HEK293 (cell line): ENCODE data around the gene SYNPR.

Experiments
- BCL6B ChIP-seq: fragments of 450-650 bp; formaldehyde crosslinking; IDR thresholded peaks from 2 replicates; pipeline ENCODE4 v1.5.1; 2017; ENCODE audit warnings: missing biosample characterization, missing genetic modification characterization
- EGR2 ChIP-seq: fragments of 450-650 bp; formaldehyde crosslinking; IDR thresholded peaks from 2 replicates; pipeline ENCODE4 v1.5.1; 2016; ENCODE audit warnings: low read depth, missing biosample characterization, missing genetic modification characterization
- FEZF1 ChIP-seq: fragments of 450-650 bp; formaldehyde crosslinking; IDR thresholded peaks from 2 replicates; pipeline ENCODE4 v1.5.1; 2016; ENCODE audit warnings: missing biosample characterization, missing genetic modification characterization
- IKZF3 ChIP-seq: fragments of 450-650 bp; IDR thresholded peaks from 2 replicates; pipeline ENCODE4 v1.5.0; 2018; ENCODE audit warnings: missing biosample characterization, mild to moderate bottlenecking, missing genetic modification characterization, moderate library complexity
- KLF10 ChIP-seq: fragments of 450-650 bp; IDR thresholded peaks from 2 replicates; pipeline ENCODE4 v1.5.1; 2018; ENCODE audit warnings: missing biosample characterization, mild to moderate bottlenecking, missing genetic modification characterization
- MEIS1 ChIP-seq: sonication (generic); formaldehyde crosslinking; IDR thresholded peaks from 2 replicates; pipeline ENCODE4 v1.8.1; 2022; ENCODE audit warnings: missing genetic modification reagents, mild to moderate bottlenecking, borderline replicate concordance
- OSR2 ChIP-seq: fragments of 450-650 bp; formaldehyde crosslinking; IDR thresholded peaks from 2 replicates; pipeline ENCODE4 v1.5.1; 2016; ENCODE audit warnings: missing biosample characterization, missing genetic modification characterization
- OVOL3 ChIP-seq: fragments of 450-650 bp; formaldehyde crosslinking; IDR thresholded peaks from 2 replicates; pipeline ENCODE4 v1.5.1; 2016; ENCODE audit warnings: missing biosample characterization, missing genetic modification characterization
- PBX3 ChIP-seq: sonication (generic); formaldehyde crosslinking; IDR thresholded peaks from 2 replicates; pipeline ENCODE4 v1.8.1; 2022; ENCODE audit warnings: mild to moderate bottlenecking, moderate library complexity, missing genetic modification reagents
- SP2 ChIP-seq: fragments of 450-650 bp; formaldehyde crosslinking; IDR thresholded peaks from 2 replicates; pipeline ENCODE4 v1.5.1; 2016; ENCODE audit warnings: missing biosample characterization, missing genetic modification characterization
- SP3 ChIP-seq: fragments of 450-650 bp; formaldehyde crosslinking; IDR thresholded peaks from 2 replicates; pipeline ENCODE4 v1.5.1; 2016; ENCODE audit warnings: missing biosample characterization, missing genetic modification characterization
- ZBTB17 ChIP-seq: fragments of 450-650 bp; formaldehyde crosslinking; IDR thresholded peaks from 2 replicates; pipeline ENCODE4 v1.5.1; 2016; ENCODE audit warnings: missing biosample characterization, missing genetic modification characterization
- ZBTB20 ChIP-seq: fragments of 450-650 bp; formaldehyde crosslinking; IDR thresholded peaks from 2 replicates; pipeline ENCODE4 v1.5.1; 2016; ENCODE audit warnings: missing biosample characterization, missing genetic modification characterization
- ZBTB44 ChIP-seq: fragments of 450-650 bp; IDR thresholded peaks from 2 replicates; pipeline ENCODE4 v1.5.1; 2018; ENCODE audit warnings: missing biosample characterization, mild to moderate bottlenecking, missing genetic modification characterization
- ZNF114 ChIP-seq: fragments of 450-650 bp; formaldehyde crosslinking; IDR thresholded peaks from 2 replicates; pipeline ENCODE4 v1.5.0; 2017; ENCODE audit warnings: missing biosample characterization, missing genetic modification characterization
- ZNF24 ChIP-seq: fragments of 450-650 bp; formaldehyde crosslinking; IDR thresholded peaks from 2 replicates; pipeline ENCODE4 v1.5.1; 2016; ENCODE audit warnings: missing biosample characterization, missing genetic modification characterization
- ZNF266 ChIP-seq: fragments of 450-650 bp; formaldehyde crosslinking; IDR thresholded peaks from 2 replicates; pipeline ENCODE4 v1.5.1; 2016; ENCODE audit warnings: missing biosample characterization, missing genetic modification characterization, low read depth
- ZNF280C ChIP-seq: fragments of 450-650 bp; formaldehyde crosslinking; IDR thresholded peaks from 2 replicates; pipeline ENCODE4 v1.5.1; 2016; ENCODE audit warnings: missing biosample characterization, missing genetic modification characterization
- ZNF366 ChIP-seq: fragments of 450-650 bp; formaldehyde crosslinking; conservative IDR thresholded peaks from 2 replicates; pipeline ENCODE4 v1.5.1; 2016; ENCODE audit warnings: missing biosample characterization, missing genetic modification characterization
- ZNF426 ChIP-seq: fragments of 450-650 bp; formaldehyde crosslinking; IDR thresholded peaks from 2 replicates; pipeline ENCODE4 v1.5.1; 2017; ENCODE audit warnings: missing biosample characterization, missing genetic modification characterization, mild to moderate bottlenecking, inconsistent platforms, moderate library complexity
- ZNF510 ChIP-seq: fragments of 450-650 bp; formaldehyde crosslinking; IDR thresholded peaks from 2 replicates; pipeline ENCODE4 v1.5.1; 2018; ENCODE audit warnings: mild to moderate bottlenecking, missing genetic modification characterization, missing biosample characterization; ENCODE audit not compliant: insufficient replicate concordance
- ZNF585B ChIP-seq: fragments of 450-650 bp; formaldehyde crosslinking; IDR thresholded peaks from 2 replicates; pipeline ENCODE4 v1.5.1; 2016; ENCODE audit warnings: missing biosample characterization, missing genetic modification characterization
- ZNF629 ChIP-seq: fragments of 450-650 bp; formaldehyde crosslinking; IDR thresholded peaks from 2 replicates; pipeline ENCODE4 v1.5.1; 2017; ENCODE audit warnings: missing biosample characterization, missing genetic modification characterization
- ZNF645 ChIP-seq: fragments of 450-650 bp; formaldehyde crosslinking; IDR thresholded peaks from 2 replicates; pipeline ENCODE4; 2016; ENCODE audit warnings: missing biosample characterization, missing genetic modification characterization
- ZNF660 ChIP-seq: fragments of 450-650 bp; IDR thresholded peaks from 2 replicates; pipeline ENCODE4 v1.5.1; 2018; ENCODE audit warnings: missing biosample characterization, mild to moderate bottlenecking, missing genetic modification characterization
- ZNF701 ChIP-seq: fragments of 450-650 bp; formaldehyde crosslinking; IDR thresholded peaks from 2 replicates; pipeline ENCODE4 v1.5.1; 2016; ENCODE audit warnings: missing biosample characterization, missing genetic modification characterization
- ZNF776 ChIP-seq: fragments of 450-650 bp; formaldehyde crosslinking; IDR thresholded peaks from 2 replicates; pipeline ENCODE4 v1.5.0; 2017; ENCODE audit warnings: missing biosample characterization, missing genetic modification characterization, borderline replicate concordance
- ZNF791 ChIP-seq: fragments of 450-650 bp; formaldehyde crosslinking; IDR thresholded peaks from 2 replicates; pipeline ENCODE4 v1.5.1; 2016; ENCODE audit warnings: missing biosample characterization, missing genetic modification characterization
- ZNF843 ChIP-seq: fragments of 450-650 bp; formaldehyde crosslinking; IDR thresholded peaks from 2 replicates; pipeline ENCODE4 v1.5.1; 2016; ENCODE audit warnings: missing biosample characterization, missing genetic modification characterization
- TF ChIP-seq, protein P1 (sequence below): fragments of 450-650 bp; formaldehyde crosslinking; IDR thresholded peaks from 2 replicates; pipeline ENCODE4 v1.5.1; 2016; ENCODE audit warnings: missing biosample characterization, missing genetic modification characterization
- TF ChIP-seq, protein P2 (sequence below): fragments of 450-650 bp; formaldehyde crosslinking; optimal IDR thresholded peaks from 2 replicates; pipeline ENCODE3; 2016; ENCODE audit warnings: missing biosample characterization, mild to moderate bottlenecking, missing genetic modification characterization

The SYNPR gene

DNA sequence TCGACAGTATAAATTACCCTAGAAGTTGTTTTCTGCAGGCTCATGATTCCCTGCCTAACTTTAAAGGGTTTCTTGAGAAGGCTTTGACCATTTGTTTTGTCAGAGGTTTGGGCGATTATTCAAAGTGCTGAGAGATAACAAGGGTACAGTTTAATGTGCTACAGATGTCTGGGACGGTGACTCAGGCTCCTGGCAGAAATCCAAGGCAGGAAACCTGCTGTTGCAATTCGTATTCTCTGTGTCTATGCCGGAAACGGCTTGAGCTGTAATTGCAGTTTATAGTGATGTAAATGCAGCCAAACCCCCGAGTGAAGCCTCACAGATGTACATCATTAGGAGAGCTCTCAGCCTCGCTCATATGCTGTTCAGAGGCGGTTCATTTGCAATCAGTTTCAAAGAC lies 65.6 kb downstream of the SYNPR start (continued):
- no peak for TF ChIP-seq OVOL3 (tag by site-specific recombination)
- TF ChIP-seq IKZF3 (tag by site-specific recombination) = peak; percentile 51; the same call in 1 of the 2 replicates
- TF ChIP-seq ZNF660 (tag by site-specific recombination) = no peak; the same call in none of the 2 replicates
- no peak for TF ChIP-seq ZNF114 (tag by site-specific recombination)
- TF ChIP-seq ZBTB17 (tag by site-specific recombination) = peak; percentile 67
- TF ChIP-seq ZBTB20 (tag by site-specific recombination) = no peak
- peak; percentile 74 for TF ChIP-seq BCL6B (tag by site-specific recombination)
- TF ChIP-seq, protein P1, sequence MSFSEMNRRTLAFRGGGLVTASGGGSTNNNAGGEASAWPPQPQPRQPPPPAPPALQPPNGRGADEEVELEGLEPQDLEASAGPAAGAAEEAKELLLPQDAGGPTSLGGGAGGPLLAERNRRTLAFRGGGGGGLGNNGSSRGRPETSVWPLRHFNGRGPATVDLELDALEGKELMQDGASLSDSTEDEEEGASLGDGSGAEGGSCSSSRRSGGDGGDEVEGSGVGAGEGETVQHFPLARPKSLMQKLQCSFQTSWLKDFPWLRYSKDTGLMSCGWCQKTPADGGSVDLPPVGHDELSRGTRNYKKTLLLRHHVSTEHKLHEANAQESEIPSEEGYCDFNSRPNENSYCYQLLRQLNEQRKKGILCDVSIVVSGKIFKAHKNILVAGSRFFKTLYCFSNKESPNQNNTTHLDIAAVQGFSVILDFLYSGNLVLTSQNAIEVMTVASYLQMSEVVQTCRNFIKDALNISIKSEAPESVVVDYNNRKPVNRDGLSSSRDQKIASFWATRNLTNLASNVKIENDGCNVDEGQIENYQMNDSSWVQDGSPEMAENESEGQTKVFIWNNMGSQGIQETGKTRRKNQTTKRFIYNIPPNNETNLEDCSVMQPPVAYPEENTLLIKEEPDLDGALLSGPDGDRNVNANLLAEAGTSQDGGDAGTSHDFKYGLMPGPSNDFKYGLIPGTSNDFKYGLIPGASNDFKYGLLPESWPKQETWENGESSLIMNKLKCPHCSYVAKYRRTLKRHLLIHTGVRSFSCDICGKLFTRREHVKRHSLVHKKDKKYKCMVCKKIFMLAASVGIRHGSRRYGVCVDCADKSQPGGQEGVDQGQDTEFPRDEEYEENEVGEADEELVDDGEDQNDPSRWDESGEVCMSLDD (tag by site-specific recombination) = no peak
- no peak for TF ChIP-seq EGR2 (tag by site-specific recombination)
- no peak for TF ChIP-seq ZNF701 (tag by site-specific recombination)
- no peak for TF ChIP-seq ZNF645 (tag by site-specific recombination)
- TF ChIP-seq SP3 (tag by site-specific recombination) = no peak
- TF ChIP-seq PBX3 = no peak
- peak; percentile 74 for TF ChIP-seq FEZF1 (tag by site-specific recombination)
- TF ChIP-seq ZNF776 = no peak
- peak; percentile 69 for TF ChIP-seq ZNF843 (tag by site-specific recombination)
- no peak for TF ChIP-seq SP2 (tag by site-specific recombination)
- TF ChIP-seq OSR2 = peak; percentile 63
- TF ChIP-seq ZNF510 (tag by site-specific recombination) = no peak
- no peak for TF ChIP-seq ZNF791 (tag by site-specific recombination)
- no peak for TF ChIP-seq ZNF426 (tag by site-specific recombination)
- peak; percentile 76 for TF ChIP-seq ZNF366 (tag by site-specific recombination)
- no peak for TF ChIP-seq ZNF280C (tag by site-specific recombination)
- no peak for TF ChIP-seq ZNF266 (tag by site-specific recombination)
- TF ChIP-seq KLF10 (tag by site-specific recombination) = peak; percentile 78
- TF ChIP-seq ZNF585B (tag by site-specific recombination) = no peak
- TF ChIP-seq, protein P2, sequence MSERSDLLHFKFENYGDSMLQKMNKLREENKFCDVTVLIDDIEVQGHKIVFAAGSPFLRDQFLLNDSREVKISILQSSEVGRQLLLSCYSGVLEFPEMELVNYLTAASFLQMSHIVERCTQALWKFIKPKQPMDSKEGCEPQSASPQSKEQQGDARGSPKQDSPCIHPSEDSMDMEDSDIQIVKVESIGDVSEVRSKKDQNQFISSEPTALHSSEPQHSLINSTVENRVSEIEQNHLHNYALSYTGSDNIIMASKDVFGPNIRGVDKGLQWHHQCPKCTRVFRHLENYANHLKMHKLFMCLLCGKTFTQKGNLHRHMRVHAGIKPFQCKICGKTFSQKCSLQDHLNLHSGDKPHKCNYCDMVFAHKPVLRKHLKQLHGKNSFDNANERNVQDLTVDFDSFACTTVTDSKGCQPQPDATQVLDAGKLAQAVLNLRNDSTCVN (tag by site-specific recombination) = no peak
- no peak for TF ChIP-seq MEIS1 (CRISPR knock-in tag)
- 0 out of 2 replicates have a peak, but pooled peaks have one; percentile 83 for TF ChIP-seq ZNF24
- TF ChIP-seq ZNF629 (tag by site-specific recombination) = peak; percentile 94
- TF ChIP-seq ZBTB44 (tag by site-specific recombination) = peak; percentile 99
